Retinal pigment epithelial cell (primary cell): ENCODE measurements around the gene PLCZ1.

Experiments used
- DNase-seq: peaks from one replicate; pipeline ENCODE4 v3.0.0-alpha.2; 2010; ENCODE audit warnings: low read depth
- H3K4me3 ChIP-seq: 2 replicates; pipeline ENCODE4 v1.5.1; 2011; ENCODE audit warnings: mild to moderate bottlenecking, low read length, control low read depth, moderate library complexity
- TF ChIP-seq, protein P1 (sequence below): conservative IDR thresholded peaks from 2 replicates; pipeline ENCODE4 v1.5.1; 2011; ENCODE audit warnings: low read depth, low read length, control low read depth, inconsistent platforms

PLCZ1 gene

DNA sequence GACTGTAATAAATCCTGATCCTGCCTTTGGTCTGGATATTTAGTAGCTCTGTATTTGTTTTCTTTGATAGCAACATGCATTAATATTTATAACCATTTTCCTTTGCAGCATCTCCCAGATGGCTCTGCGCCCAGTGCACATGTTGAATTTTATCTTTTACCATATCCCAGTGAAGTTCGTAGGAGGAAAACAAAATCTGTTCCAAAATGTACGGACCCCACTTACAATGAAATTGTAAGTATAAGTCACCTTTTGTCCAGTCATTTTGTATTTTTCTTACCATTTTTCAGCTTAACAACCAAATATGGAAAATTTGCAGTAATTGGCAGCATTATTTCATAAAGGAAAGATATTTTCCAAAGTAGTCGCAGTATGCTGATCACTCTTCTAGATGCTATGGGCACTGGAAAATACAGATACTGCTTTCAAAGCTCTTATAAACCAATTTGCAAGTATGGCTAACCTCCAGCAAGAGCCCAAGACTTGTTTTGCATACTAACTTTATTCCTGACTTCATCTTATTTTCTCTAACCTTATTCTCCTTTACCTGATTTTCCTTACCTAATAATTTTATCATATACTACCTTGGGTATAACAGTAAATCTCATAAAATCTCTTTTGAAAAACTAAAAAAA, 97.4 kb downstream of the PLCZ1 start:
- TF ChIP-seq, protein P1, sequence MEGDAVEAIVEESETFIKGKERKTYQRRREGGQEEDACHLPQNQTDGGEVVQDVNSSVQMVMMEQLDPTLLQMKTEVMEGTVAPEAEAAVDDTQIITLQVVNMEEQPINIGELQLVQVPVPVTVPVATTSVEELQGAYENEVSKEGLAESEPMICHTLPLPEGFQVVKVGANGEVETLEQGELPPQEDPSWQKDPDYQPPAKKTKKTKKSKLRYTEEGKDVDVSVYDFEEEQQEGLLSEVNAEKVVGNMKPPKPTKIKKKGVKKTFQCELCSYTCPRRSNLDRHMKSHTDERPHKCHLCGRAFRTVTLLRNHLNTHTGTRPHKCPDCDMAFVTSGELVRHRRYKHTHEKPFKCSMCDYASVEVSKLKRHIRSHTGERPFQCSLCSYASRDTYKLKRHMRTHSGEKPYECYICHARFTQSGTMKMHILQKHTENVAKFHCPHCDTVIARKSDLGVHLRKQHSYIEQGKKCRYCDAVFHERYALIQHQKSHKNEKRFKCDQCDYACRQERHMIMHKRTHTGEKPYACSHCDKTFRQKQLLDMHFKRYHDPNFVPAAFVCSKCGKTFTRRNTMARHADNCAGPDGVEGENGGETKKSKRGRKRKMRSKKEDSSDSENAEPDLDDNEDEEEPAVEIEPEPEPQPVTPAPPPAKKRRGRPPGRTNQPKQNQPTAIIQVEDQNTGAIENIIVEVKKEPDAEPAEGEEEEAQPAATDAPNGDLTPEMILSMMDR: no peak
- H3K4me3 ChIP-seq: no peak overlapping the region
- DNase-seq: no peak

DNA sequence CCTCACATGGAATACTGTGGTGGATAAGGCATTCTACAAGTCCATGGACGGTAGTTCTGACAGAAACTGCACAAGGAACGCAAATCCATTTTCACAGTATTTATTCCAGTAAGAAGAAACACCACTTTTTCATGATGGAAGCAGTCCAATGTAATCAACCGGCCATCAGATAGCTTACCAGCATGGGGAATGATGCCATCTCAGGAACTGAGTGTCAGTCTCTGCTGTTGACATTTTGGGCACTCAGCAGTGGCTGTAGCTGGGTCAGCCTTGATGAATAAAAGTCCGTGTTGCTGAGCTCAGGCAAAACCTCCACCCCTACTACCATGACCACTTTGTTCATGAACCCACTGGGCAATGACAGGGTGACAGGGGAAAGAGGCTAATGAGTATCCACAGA, 103.4 kb downstream of the PLCZ1 start:
- no peak overlapping the region for H3K4me3 ChIP-seq
- no peak for DNase-seq
- TF ChIP-seq, protein P1: no peak
